K562 treated with DMSO at 1 percent for 4 hours (cell line): ENCODE results near the gene KCTD14. TPM values are rescaled to one million over a fixed set of nuclear protein-coding genes. Genes with fewer than 3 reads are reported as not detected.

Experiments
- total RNA-seq: library from RNA; unstranded; fragments of 300-600 nt; gene quantifications from 2 replicates; pipeline ENCODE4 v1.2.3, GENCODE V29; 2022; ENCODE audit not compliant: insufficient read depth

The KCTD14 gene, protein sequence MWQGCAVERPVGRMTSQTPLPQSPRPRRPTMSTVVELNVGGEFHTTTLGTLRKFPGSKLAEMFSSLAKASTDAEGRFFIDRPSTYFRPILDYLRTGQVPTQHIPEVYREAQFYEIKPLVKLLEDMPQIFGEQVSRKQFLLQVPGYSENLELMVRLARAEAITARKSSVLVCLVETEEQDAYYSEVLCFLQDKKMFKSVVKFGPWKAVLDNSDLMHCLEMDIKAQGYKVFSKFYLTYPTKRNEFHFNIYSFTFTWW
- total RNA-seq, result 0.52 TPM in 1 of 2 replicates, not detected in the other

DNA sequence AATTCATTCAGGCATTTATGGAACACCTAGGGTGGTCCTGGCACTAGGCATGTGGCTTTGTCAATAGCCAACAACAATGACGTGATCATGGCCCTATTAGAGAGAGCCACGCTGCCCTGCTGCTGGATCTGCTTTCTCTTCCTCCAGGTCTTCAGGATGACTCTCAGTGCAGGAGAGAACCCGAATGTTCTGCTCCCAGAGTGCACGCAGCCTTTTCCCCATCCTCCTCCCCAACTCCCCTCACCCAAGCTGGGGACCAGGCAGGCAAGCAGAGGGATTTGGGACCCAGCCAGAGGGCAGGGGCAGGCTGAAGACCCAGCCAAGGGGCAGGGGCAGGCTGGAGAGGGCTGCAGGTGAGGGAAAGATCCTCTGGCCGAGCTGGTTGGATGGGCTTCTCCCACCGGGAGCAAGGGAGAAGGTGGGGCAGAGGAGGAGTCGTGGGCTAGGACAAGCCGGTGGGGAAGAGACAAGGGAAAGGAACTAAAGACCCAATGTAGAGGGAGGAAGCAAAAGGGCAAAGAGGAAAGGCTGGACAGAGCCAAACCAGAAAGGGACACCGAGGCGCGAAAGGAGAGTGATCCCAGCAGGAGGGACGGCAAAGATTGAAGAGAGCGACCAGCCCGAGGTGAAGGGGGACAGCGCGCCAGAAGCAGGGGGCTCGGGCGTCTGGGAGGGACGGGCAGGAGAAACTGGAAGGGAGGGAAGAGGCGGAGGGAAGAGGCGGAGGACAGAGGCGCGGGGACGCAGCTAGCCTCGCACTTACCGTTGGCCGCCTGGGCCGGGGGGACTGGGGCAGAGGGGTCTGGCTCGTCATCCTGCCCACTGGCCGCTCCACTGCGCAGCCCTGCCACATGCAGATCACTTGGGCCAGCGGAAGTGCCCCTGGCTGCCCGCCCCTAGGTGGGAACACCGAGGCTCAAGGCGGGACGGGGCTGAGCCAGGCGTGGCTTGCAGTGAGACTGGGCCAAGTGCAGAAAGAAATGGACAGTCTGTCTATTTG lies at the start of gene KCTD14:
KCTD14 (minus strand) TSS at position 880 of the 1,000 bp plus-strand sequence; CDS start at position 853, 27 bp downstream.

DNA sequence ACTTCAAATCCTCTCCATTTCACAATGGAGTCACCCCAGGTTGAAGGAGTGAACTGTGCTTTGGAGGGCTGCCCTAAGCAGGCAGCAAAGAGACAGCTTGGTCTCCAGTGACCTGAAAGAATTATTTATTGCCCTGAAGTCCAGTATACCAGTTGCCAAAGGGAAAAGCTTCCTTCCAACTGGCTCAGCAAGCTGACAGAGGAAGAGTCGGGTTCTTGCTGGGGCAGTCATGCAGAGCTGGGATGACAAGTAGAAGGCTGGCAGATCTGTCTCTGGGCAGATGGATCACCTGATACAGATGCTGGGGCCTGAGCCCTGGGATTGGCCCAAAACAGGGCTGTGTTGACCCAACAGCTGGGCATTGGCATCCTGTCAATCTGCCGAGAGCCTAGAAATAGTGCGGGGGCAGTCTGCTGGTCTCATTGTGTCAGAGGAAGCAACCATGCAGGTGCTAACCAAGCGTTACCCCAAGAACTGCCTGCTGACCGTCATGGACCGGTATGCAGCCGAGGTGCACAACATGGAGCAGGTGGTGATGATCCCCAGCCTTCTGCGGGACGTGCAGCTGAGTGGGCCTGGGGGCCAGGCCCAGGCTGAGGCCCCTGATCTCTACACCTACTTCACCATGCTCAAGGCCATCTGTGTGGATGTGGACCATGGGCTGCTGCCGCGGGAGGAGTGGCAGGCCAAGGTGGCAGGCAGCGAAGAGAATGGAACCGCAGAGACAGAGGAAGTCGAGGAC lies 40.5 kb upstream of the KCTD14 start, which contains the start of gene THRSP:
THRSP (plus strand) TSS at position 422 of the 742 bp plus-strand sequence; CDS start at position 443, 21 bp downstream.

DNA sequence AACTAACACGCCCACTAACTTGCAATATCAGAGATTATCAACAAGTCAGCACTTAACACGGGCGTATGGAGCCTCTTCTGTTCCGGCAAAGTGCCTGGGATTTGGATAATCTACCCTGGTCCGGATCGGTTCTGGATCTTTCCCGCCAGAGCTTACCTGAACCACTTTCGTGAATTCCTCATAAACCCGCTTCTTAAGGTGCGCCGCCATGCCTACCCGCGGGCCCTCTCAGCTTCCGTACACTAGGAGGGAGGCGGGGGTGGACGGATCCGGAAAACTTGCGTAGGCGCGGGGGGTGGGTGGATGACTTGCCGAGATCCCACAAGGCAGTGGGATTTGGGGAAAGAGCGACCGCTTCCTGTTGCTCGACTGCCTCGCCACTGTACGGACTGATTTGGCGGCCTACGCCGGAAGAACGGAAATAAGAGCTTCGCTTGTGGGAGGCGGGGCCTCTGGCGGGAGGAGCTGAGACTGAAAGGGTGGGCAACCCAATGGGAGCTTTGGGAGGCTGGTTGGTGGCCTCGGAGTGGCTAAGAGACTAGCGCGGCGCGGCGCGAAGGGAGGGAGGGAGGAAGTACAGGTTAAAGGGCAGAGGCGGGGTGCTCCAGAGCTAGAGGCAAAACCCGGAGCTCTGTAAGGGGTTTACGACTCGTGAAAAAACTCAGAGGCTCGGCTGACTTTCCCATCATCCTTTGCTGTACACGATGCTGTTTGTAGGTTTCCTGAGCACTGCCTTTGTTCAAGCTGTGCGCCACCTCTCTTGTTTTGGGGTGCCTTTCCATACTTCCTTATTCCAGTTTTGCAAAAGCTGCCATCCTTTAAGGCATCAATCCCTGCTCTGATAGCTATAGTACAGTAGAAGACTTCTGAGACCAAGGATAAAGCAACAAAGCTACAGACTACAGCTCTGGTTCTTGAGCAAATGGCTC lies 28.4 kb downstream of the KCTD14 start, which contains the start of gene INTS4:
INTS4 (minus strand) TSS at position 235 of the 929 bp plus-strand sequence; CDS start at position 210, 25 bp downstream.

Other genes with a start within 250 kb of the KCTD14 start
- gene RSF1, start 202.6 kb downstream of the KCTD14 start, total RNA-seq, result 24.6 and 29.8 TPM in 2 replicates
- gene AAMDC, start 202.1 kb downstream of the KCTD14 start, total RNA-seq, result 28.9 and 42.2 TPM in 2 replicates
- gene INTS4, start 28.6 kb downstream of the KCTD14 start, total RNA-seq, result 23.2 and 29.8 TPM in 2 replicates
- 1.3 and 3.1 TPM in 2 replicates for gene THRSP, start 40.6 kb upstream of the KCTD14 start, total RNA-seq
- gene NDUFC2, start 56.6 kb upstream of the KCTD14 start, total RNA-seq, result 582 and 668 TPM in 2 replicates
- 31.1 and 42.6 TPM in 2 replicates for gene ALG8, start 116.3 kb upstream of the KCTD14 start, total RNA-seq
- gene KCTD21, start 165.3 kb upstream of the KCTD14 start, total RNA-seq, result 6.5 and 10.1 TPM in 2 replicates
- 4.4 and 6.3 TPM in 2 replicates for gene USP35, start 165.6 kb upstream of the KCTD14 start, total RNA-seq